ENCODE data around the gene PRDM12.
A peak's percentile ranks its signal among the peaks of the same experiment; 100 is the strongest.

Gene PRDM12

DNA sequence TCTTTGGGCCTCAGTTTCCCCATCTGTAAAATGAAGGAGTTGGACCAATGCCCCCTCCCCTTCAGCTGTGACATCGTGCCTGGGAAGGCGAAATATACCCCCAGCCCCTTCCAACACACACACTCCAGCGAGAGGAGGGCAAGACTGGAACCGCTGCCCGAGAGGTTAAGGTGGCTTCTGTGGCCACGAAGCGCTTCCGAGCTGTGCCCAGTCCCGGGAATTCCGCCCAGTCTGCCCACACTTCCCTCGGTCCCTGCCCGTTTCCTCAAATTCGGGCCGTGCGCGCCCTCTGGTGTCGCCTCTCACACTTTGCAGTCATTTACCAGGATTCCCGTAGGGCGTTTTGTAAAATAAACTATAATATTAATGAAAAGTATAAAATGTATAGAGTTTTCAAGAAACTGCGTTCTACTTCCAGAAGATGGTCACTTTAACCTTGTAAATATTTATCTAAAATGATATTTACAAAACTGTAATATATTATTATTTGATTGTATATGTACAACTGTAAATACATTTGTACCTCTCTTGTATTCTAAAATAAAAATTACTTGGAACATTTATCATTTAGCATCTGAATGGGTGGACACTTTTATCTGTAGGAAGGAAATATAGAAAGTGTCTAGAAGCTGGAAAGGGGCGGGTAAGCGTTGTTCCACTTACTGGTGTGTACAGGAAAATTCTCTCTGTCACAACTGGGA lies 18.2 kb downstream of the PRDM12 start:
- TF ChIP-seq GATA2 (IDR thresholded peaks at IDR 0.05; ENCODE audit: low read depth, low read length), result no peak
- no peak for TF ChIP-seq GATA3 (IDR thresholded peaks at IDR 0.05; ENCODE audit: low read depth, low read length)

DNA sequence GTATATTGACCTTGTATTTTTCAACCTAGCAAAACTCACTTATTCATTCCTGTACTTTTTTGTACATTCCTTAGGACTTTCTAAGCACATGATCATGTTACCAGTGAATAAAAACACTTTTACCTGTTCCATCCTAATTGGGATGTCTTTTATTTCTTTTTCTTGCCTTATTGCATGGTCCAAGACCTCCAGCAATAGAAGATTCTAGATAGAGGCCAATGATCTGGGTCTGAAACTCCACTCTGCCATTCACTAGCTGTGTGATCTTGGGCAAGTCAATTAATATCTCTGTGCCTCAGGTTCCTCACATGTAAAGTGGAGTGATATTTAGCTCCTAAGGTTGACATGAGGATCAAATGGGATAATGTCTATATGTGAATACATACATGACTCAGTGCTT lies 20.7 kb downstream of the PRDM12 start:
- TF ChIP-seq GATA2 (IDR thresholded peaks at IDR 0.05; ENCODE audit: low read depth, low read length) (no peak), GATA3 (IDR thresholded peaks at IDR 0.05; ENCODE audit: low read depth, low read length) (no peak)

DNA sequence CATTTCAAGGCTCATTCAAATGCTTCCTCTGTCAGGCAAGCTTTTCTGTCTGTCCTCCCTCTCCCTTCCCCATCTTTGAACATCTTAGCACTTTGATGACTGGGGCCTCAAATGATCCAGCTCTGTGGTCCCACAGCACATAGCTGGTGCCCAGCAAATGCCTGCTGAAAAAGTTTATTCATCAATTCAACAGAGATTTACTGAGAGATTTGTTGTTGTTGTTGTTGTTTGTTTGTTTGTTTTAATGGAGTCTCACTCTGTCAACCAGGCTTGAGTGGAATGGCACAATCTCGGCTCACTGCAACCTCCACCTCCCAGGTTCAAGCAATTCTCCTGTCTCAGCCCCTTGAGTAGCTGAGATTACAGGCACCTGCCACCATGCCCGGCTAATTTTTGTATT lies 23.2 kb downstream of the PRDM12 start:
- TF ChIP-seq GATA2 (IDR thresholded peaks at IDR 0.05; ENCODE audit: low read depth, low read length) (no peak), GATA3 (IDR thresholded peaks at IDR 0.05; ENCODE audit: low read depth, low read length) (no peak)

DNA sequence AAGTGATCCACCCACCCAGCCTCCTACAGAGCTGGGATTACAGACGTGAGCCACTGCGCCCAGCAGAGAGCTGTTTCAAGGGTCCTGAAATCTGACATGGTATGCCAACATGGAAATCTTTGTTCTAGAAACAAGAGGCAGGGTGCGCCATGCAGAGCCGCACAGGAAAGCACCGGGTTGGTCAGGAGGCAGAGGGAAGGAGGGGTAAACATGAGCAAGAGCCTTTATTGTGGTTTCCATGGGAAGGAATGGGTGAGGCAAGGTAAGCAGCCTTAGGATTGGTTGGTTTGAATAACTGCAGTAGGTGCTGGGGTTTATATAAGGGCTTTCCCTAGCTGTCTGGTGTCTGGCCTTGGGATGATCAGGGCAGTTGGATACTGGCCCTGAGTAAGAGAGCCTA lies 23.7 kb downstream of the PRDM12 start:
- TF ChIP-seq GATA3 (IDR thresholded peaks at IDR 0.05; ENCODE audit: low read depth, low read length), result no peak
- no peak for TF ChIP-seq GATA2 (IDR thresholded peaks at IDR 0.05; ENCODE audit: low read depth, low read length)

DNA sequence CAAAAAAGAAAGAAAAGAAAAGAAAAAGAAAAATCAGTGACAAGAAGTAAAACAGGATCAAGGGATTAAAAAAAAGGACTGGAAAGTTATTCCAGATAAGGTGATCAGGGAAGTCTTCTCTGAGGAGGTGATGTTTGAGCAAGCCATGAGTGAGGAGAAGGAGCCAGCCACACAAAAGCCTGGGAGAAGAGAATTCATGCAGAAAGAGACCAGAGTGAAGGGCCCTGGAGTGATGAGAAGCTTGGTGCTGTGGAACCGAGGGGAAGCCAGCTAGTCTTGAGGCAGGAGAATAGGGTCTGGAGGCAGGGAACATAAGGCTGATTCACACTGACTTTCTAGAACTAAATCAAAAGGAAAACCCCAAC lies 25.2 kb downstream of the PRDM12 start:
- no peak for TF ChIP-seq GATA2 (IDR thresholded peaks at IDR 0.05; ENCODE audit: low read depth, low read length)
- TF ChIP-seq GATA3 (IDR thresholded peaks at IDR 0.05; ENCODE audit: low read depth, low read length), result no peak

DNA sequence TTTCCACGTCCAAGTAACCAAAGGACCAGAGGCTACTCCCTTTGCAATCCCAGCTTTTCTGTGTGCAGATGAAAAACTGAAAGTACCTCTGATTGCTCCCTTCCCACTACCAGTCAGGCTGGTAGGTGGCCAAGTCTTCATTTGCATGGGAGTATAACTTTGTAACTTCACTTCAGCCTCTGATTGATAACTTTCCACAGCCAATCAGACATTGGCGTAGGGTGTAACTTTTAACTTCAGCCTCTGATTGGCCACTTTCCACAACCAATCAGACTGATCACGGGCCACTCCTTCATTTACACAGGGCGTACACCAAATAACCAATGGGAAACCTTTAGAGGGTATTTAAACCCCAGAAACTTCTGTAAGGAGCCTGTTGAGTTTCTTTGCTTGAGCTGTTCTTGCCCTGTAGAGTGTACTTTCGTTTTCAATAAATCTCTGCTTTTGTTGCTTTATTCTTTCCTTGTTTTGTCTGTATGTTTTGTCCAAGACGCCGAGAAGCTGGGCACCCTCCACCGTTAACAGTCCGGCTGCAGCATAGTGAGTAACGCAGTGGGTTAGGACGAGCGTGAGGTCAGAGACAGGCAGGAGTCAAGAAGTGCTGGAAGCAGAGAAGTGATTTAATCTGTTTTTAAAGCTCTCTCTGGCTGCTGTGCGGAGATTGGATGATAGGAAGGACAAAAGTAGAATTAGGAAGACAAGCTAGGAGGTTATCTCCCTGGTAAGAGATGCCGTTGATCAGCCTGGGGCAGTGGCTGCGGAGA lies 25.7 kb downstream of the PRDM12 start:
- TF ChIP-seq GATA3 (IDR thresholded peaks at IDR 0.05; ENCODE audit: low read depth, low read length) (no peak), GATA2 (IDR thresholded peaks at IDR 0.05; ENCODE audit: low read depth, low read length) (peak; percentile 80)

DNA sequence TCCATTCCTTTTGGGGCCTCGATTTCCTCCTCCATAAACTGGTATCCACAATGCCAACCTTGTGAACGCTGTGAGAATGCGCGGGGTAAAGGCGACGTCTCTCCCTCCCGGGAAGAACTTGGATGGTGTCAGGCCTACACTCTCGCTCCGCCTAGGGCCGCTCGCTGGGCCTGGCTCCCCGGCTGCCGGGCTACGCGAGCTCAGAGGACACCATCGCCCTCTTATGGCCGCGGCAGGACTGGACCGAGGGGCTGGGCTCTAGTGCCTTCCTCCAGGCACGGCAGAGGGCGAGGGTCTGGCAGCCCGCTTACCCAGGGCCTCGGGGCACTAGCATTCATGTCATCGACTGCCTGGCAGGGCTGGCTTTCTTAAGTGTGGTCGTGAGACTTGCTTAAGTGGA lies 27.9 kb downstream of the PRDM12 start:
- no peak for TF ChIP-seq GATA3 (IDR thresholded peaks at IDR 0.05; ENCODE audit: low read depth, low read length)
- no peak for TF ChIP-seq GATA2 (IDR thresholded peaks at IDR 0.05; ENCODE audit: low read depth, low read length)

DNA sequence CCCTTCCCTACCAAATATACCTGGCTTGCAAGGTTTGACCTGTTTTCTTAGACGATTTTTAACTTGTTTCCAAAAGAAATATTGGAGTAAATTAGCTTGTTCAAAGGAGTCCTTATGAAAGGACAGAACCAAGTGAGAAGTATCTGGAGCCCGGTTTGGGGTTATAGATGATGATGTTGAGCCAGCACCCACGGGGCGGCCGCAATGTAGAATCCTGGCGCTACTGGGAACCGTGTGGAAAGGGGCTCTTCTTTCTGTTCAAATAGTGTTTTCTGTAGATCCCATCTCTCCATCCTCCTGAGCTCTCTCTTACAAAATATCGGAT lies 28.7 kb downstream of the PRDM12 start:
- no peak for TF ChIP-seq GATA2 (IDR thresholded peaks at IDR 0.05; ENCODE audit: low read depth, low read length)
- TF ChIP-seq GATA3 (IDR thresholded peaks at IDR 0.05; ENCODE audit: low read depth, low read length), result no peak

DNA sequence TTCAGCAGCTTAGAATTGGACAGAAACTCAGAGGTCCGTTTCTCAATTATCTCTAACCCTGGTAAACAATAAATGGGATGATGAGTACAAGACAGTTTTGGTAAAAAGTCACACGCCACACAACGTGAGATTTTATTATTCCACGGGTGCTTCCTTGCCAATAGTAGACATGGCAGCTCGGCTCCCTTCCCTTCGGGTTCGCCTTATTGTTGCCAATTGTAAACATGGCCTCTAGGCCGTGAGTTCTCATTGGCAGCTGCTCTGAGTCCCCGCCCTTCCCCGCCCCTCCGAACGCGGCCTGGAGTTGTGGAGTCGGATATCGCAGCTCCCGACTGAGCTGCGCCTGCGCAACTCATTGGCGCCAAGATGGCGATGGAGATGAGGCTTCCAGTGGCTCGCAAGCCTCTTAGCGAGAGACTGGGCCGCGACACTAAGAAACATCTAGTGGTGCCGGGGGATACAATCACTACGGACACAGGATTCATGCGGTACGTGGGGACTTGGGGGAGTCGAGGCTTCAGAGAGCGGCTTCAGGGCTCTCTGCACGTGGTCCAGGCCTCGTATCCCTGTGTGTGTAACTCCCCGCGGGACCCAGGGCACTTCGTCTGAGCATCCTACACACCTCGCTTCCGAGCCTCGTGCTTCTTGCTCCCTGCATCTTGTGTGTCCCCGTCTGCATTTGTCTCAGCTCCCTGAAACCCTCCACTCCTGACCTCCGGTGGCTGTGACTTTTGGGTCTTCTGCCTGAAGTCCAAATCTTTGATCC lies 29.2 kb downstream of the PRDM12 start, which contains the start of gene EXOSC2:
EXOSC2 (plus strand) TSS at position 355 of the 766 bp plus-strand sequence; CDS start at position 367, 12 bp downstream.
- TF ChIP-seq GATA2 (IDR thresholded peaks at IDR 0.05; ENCODE audit: low read depth, low read length), result peak; percentile 73
- no peak for TF ChIP-seq GATA3 (IDR thresholded peaks at IDR 0.05; ENCODE audit: low read depth, low read length)

DNA sequence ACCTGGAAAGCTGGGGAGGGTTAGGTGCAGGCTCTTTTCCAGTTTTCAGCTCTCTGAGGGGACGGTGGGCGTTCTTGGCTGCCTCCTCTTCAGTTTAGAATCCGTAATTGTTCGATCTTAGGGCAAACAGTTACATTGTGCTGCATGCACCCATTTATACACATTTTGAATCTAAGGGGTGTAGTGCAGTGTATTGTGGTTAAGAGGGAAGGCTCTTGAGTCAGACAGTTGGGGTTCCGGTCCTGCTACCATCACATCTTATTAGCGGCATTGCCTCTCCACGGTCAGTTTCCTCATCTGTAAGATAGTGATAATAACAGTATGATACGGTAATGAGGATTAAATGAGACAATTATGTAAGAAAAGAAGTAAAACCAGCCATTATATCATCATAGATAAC lies 29.8 kb downstream of the PRDM12 start:
- TF ChIP-seq GATA3 (IDR thresholded peaks at IDR 0.05; ENCODE audit: low read depth, low read length) (no peak), GATA2 (IDR thresholded peaks at IDR 0.05; ENCODE audit: low read depth, low read length) (no peak)

DNA sequence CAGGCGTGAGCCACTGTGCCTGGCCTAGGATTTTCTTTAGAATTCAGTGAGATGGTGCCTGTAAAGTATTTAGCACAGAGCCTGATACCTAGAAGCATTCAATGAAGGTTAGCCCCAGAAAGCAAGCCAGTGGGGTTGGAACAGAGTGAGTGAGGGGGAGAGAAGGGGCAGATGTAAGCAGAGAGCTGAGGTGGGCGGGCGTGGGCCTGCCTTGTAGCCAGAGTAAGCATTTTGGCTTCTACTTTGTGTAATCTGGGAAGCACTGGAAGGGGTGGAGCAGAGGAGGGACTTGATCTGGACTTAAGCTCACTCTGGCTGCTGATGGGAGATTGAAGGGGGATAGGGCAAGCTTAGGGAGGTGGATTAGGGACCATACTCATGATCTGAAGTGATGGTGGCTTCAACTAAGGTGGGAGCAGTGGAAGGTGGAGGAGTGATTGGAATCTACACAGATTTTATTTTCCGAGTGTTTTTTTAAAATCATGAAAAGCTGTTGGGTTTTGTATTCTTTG lies 31.8 kb downstream of the PRDM12 start:
- TF ChIP-seq GATA2 (IDR thresholded peaks at IDR 0.05; ENCODE audit: low read depth, low read length), result no peak
- no peak for TF ChIP-seq GATA3 (IDR thresholded peaks at IDR 0.05; ENCODE audit: low read depth, low read length)

DNA sequence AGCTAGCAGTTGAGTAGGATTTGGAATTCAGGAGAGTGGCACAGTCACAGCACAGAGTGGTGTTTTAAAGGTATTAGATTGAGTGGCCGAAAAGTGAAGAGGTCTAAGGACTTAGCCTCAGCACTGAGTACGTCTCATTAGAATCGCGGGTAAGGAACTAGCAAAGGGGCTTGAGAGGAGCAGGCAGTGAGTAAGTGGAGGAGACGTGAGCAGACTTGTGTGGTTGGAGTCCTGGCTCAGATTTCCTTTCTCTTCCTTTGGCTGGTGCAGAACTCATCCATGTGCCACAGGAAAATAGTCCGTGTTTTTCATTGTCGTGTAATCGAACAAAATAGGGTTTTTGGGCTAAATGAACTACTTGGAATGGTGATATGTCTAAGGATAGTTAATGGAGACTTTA lies 32.6 kb downstream of the PRDM12 start:
- TF ChIP-seq GATA2 (IDR thresholded peaks at IDR 0.05; ENCODE audit: low read depth, low read length), result no peak
- no peak for TF ChIP-seq GATA3 (IDR thresholded peaks at IDR 0.05; ENCODE audit: low read depth, low read length)

DNA sequence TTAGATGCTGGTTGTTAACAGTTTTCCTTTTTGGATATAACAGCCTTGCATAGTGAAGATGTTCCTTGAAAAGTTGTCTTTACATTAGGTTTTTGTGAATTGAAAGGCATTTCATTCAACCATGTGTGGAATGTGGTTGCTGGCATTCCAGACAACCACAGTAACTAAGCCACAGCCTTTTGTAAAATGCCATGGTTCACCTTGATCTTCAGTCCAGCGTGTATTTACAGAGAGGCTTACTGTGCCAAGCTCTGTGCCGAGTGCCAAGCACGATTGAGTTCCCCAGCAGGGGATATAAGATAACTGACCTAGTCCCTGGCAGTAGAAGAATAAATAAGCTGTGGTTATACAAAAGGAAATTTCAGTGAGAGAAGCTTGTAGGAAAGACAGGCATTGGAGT lies 34.1 kb downstream of the PRDM12 start:
- TF ChIP-seq GATA2 (IDR thresholded peaks at IDR 0.05; ENCODE audit: low read depth, low read length), result no peak
- no peak for TF ChIP-seq GATA3 (IDR thresholded peaks at IDR 0.05; ENCODE audit: low read depth, low read length)

DNA sequence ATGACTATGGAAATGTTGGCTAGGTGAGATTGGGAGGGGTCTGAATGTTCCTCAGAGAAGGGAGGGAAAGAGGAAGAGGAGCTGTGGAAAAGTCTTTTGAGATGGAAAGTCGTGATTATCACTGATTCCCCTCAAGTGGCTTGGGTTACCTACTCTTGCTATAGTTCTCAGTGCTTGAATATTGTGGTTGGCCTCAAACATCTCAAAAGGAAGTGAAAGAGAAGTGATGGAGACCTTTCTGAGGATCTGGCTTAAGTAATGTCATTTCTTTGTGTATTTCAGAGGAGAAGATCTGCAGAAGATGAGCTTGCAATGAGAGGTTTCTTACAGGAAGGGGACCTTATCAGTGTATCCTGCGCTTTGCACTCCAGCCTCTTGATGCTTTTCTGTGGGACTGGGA lies 34.7 kb downstream of the PRDM12 start:
- TF ChIP-seq GATA2 (IDR thresholded peaks at IDR 0.05; ENCODE audit: low read depth, low read length) (no peak), GATA3 (IDR thresholded peaks at IDR 0.05; ENCODE audit: low read depth, low read length) (no peak)
